Body of pancreas (tissue), 4 donors: ENCODE measurements around the gene RPIA. TPM values are rescaled to one million over a fixed set of nuclear protein-coding genes. Genes with fewer than 3 reads are reported as not detected.

Source experiments
- ATAC-seq: fragments of 150-250 bp; one replicate; pipeline ENCODE4 v1.9.1; 2016
- DNase-seq, 4 donors: peaks; one replicate each; pipeline ENCODE4 v3.0.0-alpha.2; 2019
- H3K27ac ChIP-seq, 4 donors: fragments of 200-600 bp; sonication (generic); 1 replicate in 3 of 4; 2 replicates in 1 of 4; pipeline versions ENCODE4 v1.5.1 to v1.6.1; 2016 to 2019; ENCODE audit warnings: mild to moderate bottlenecking in 1 of 4, mixed read lengths in 1 of 4, moderate library complexity in 1 of 4
- H3K27me3 ChIP-seq, 2 donors: fragments of 200-600 bp; sonication (generic); one replicate each; pipeline ENCODE4 v1.6.0; 2016; ENCODE audit warnings: mild to moderate bottlenecking in 1 of 2
- H3K36me3 ChIP-seq, 2 donors: fragments of 200-600 bp; sonication (generic); replicated peaks in 1 of 2; 2 replicates each; pipeline ENCODE4 v1.5.1; 2016; ENCODE audit warnings: low read depth in 2 of 2; ENCODE audit not compliant: insufficient read depth in 1 of 2
- H3K4me1 ChIP-seq: fragments of 200-600 bp; sonication (generic); one replicate; pipeline ENCODE4 v1.6.0; 2016
- H3K4me3 ChIP-seq, 2 donors: fragments of 200-600 bp; sonication (generic); 1 replicate in 1 of 2; 2 replicates in 1 of 2; pipeline ENCODE4 v1.5.1; 2016 to 2019
- H3K9me3 ChIP-seq, 3 donors: fragments of 200-600 bp; sonication (generic); 1 replicate in 2 of 3; 2 replicates in 1 of 3; pipeline ENCODE4 v1.5.1; 2016
- POLR2A ChIP-seq, 3 donors: fragments of 450-650 bp; IDR thresholded peaks; one replicate each; pipeline ENCODE4 v1.6.1; 2016; ENCODE audit warnings: antibody characterized with exemption in 3 of 3, mild to moderate bottlenecking in 2 of 3
- WGBS, 2 donors: methylation state at CpG; one replicate each; pipeline ENCODE4 v1.1.5; 2017; 5-methylcytosine and 5-hydroxymethylcytosine counted together
- intact Hi-C: fragments of 100-400 bp; cut with DNase I; formaldehyde crosslinking; loops from one replicate; pipeline ENCODE4 v1.15.1; 2023
- total RNA-seq, 2 donors: library from RNA; depleted of rRNA; stranded (reverse); fragments of >200 nt; gene quantifications; one replicate each; pipeline ENCODE4 v1.1.0, GENCODE V29; 2016
- TF ChIP-seq, protein P1 (sequence below), 7 experiments: fragments of 450-650 bp in 4 of 7; fragments of 200-600 bp in 3 of 7; sonication (generic) in 3 of 7; IDR thresholded peaks; one replicate each; pipeline ENCODE4 v1.5.1; 2016 to 2019; ENCODE audit warnings: antibody characterized with exemption in 7 of 7

The RPIA gene
- total RNA-seq, 2 donors from 2014 or later, result 10.9 to 18.5 TPM

DNA sequence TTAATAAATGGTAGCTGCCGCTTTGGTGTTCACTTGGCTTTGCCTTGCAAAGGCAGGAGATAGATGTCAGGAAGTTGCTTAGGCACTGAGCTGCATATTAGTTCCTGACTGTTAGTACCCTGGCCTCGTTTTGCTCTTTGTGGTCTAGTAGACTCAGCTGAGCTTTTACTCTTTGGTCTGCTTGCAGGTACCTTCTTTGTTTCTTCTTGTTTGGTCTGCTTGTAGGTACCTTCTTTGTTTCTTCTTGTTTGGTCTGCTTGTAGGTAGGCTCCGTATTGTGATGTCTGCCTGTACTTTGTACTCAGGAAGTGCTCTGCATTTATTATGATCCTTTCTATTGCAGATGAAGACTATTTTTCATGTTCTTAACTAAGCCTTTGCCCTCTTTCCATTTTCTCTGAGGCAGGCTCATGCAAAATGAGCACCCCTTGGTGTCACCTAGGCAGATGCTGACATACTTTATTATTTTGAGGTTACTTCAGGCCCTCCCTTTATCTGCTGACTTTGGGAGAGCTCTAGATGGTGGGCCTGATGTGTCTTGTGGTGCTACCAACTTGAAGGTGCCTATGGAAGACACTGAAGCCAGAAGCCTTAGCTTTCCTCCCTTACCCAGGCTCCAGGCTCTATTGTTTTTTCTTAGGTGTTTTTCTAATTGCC, 6.0 kb downstream of the RPIA start:
- WGBS, 2 donors, result 49 to 51% methylated on average over 3 of the region's 3 CpGs
- H3K27me3 ChIP-seq, result no peaks in the 10 kb centered on the region
- DNase-seq (no peak), ATAC-seq (no peak)
- H3K27ac ChIP-seq, result peak overlapping the region in 3 of 4 donors; percentile 66 to 72 (median 69)
- peaks cover 88% of the 10 kb centered on the region for H3K4me1 ChIP-seq
- no peaks in the 10 kb centered on the region for H3K9me3 ChIP-seq
- no peaks in the 10 kb centered on the region for H3K36me3 ChIP-seq
- H3K4me3 ChIP-seq, result no peak overlapping the region
- intact Hi-C loops, result no loop called here
- no peak for TF ChIP-seq POLR2A (IDR thresholded peaks at IDR 0.05)
- TF ChIP-seq, protein P1, sequence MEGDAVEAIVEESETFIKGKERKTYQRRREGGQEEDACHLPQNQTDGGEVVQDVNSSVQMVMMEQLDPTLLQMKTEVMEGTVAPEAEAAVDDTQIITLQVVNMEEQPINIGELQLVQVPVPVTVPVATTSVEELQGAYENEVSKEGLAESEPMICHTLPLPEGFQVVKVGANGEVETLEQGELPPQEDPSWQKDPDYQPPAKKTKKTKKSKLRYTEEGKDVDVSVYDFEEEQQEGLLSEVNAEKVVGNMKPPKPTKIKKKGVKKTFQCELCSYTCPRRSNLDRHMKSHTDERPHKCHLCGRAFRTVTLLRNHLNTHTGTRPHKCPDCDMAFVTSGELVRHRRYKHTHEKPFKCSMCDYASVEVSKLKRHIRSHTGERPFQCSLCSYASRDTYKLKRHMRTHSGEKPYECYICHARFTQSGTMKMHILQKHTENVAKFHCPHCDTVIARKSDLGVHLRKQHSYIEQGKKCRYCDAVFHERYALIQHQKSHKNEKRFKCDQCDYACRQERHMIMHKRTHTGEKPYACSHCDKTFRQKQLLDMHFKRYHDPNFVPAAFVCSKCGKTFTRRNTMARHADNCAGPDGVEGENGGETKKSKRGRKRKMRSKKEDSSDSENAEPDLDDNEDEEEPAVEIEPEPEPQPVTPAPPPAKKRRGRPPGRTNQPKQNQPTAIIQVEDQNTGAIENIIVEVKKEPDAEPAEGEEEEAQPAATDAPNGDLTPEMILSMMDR (IDR thresholded peaks at IDR 0.05), result no peak

DNA sequence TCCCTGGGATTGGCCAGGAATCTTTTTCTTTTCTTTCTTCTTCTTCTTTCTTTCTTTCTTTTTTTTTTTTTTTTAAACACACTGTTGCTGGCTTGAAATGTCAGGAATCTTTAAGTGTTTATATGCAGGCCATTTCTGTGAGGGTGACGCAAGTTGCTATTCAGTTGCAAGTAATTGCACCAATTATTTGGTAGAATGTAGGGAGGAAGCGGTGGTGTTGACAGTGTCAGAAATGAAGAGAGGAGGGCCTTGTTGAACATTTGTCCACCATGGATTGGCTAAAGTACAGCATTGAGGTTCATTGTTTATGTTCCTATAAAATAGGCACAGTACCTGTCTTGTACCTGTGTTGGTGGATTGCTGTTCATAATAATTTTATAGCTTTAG, 6.5 kb downstream of the RPIA start:
- TF ChIP-seq, protein P1 (IDR thresholded peaks at IDR 0.05), result no peak
- TF ChIP-seq POLR2A (IDR thresholded peaks at IDR 0.05), result no peak
- Histone ChIP-seq H3K27me3 (no peaks in the 10 kb centered on the region), H3K27ac (peak overlapping the region; percentile 58 to 72 (median 68)), H3K4me1 (peaks cover 83% of the 10 kb centered on the region), H3K4me3 (no peak overlapping the region), H3K9me3 (no peaks in the 10 kb centered on the region), H3K36me3 (no peaks in the 10 kb centered on the region)
- no peak for ATAC-seq
- no peak for DNase-seq
- 100% methylated on average over 2 of the region's 2 CpGs for WGBS, 2 donors
- intact Hi-C loops, result no loop called here

DNA sequence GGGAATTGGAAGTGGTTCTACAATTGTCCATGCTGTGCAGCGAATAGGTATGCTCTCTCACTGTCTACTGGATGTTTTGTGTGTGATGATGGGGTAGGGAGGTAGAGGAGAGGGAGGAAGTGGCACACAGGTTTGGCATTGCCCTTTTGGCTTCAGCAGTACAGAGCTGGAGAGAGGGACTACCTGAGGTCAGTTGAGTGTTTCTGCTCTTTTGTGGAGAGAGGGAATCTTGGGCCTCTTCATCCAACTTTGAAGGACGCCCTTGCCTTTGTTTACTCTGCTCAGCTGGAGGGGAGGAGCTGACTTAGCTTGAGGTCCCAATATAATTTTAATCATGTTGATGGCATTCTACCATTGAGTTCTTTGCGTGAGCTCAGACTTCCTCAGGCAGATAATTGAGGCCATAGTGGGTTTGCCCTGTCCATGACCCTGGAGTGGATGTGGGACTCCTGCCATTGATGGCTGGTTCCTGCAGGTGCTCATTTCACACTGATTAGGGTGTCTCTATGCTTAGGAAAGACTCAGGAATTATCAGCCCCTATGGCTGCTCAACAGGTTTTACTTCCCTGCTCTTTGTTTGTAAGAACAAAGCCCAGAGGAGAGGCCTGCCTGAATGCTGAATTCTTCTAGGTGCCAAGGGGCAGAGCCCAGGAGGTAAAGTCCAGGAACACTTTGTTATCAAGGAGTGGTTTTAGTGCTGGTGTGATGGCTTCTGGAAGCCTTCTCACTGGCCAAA, 7.2 kb downstream of the RPIA start:
- H3K4me3 ChIP-seq, result no peak overlapping the region
- peak overlapping the region; percentile 58 to 72 (median 68) for H3K27ac ChIP-seq
- TF ChIP-seq POLR2A (IDR thresholded peaks at IDR 0.05), result peak in 2 of 3 donors; percentile 40 to 41
- TF ChIP-seq, protein P1 (IDR thresholded peaks at IDR 0.05), result peak in 1 of 7 experiments; percentile 5
- 46 to 58% methylated on average over 3 of the region's 3 CpGs for WGBS, 2 donors
- no peaks in the 10 kb centered on the region for H3K36me3 ChIP-seq
- peak; percentile 79 to 94 (median 87) for DNase-seq
- intact Hi-C loops, result no loop called here
- H3K27me3 ChIP-seq, result no peaks in the 10 kb centered on the region
- peaks cover 76% of the 10 kb centered on the region for H3K4me1 ChIP-seq
- H3K9me3 ChIP-seq, result no peaks in the 10 kb centered on the region
- ATAC-seq, result peak; percentile 94

- Histone ChIP-seq H3K27ac (no peak overlapping the region), H3K27me3 (no peaks in the 10 kb centered on the region), H3K9me3 (no peaks in the 10 kb centered on the region), H3K4me3 (no peak overlapping the region), H3K4me1 (peaks cover 28% of the 10 kb centered on the region), H3K36me3 (no peaks in the 10 kb centered on the region)
- no peak for DNase-seq
- intact Hi-C loops, result no loop called here
- TF ChIP-seq, protein P1 (IDR thresholded peaks at IDR 0.05), result no peak
- TF ChIP-seq POLR2A (IDR thresholded peaks at IDR 0.05), result no peak
- no peak for ATAC-seq
- WGBS, 2 donors, result 21 to 27% methylated on average over 2 of the region's 2 CpGs
Observed at GRCh38 chr2:88707003-88707402, 15.5 kb downstream of the RPIA start.
